ENCODE results near the gene PKHD1.

Gene PKHD1

DNA sequence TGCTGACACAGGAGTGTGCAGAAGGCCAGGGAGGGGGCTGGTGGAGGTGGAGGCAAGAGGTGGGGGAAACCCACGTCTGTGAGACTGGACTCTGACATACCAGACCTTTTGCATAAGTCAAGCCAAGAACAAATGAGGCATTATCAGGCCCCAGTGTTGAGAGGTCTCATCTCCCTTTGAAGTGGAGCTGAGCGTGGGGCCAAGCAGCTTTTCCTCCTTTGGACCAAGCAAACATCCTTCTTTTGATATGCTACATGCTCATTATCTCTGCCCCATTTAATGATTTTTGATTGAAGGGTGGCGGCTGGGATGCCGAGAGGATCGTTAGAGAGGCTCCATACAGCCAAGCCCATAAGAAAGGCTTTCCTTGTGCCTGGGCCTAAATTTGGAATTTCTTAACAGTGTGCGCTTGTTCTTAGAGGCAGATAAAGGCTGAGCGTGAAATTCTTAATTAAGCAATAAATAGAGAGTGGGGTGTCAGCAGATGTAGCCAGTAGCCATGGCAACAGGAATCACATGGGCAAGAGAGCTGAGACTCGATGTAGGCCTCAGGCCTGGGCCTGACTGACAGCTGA is 244.5 kb downstream of the PKHD1 start:
- no peak for DNase-seq

GRCh38 chr6:51842061-51842803 is 245.2 kb downstream of the PKHD1 start:
- no peak for DNase-seq

GRCh38 chr6:51841626-51842025 is 245.8 kb downstream of the PKHD1 start:
- DNase-seq, result no peak

DNA sequence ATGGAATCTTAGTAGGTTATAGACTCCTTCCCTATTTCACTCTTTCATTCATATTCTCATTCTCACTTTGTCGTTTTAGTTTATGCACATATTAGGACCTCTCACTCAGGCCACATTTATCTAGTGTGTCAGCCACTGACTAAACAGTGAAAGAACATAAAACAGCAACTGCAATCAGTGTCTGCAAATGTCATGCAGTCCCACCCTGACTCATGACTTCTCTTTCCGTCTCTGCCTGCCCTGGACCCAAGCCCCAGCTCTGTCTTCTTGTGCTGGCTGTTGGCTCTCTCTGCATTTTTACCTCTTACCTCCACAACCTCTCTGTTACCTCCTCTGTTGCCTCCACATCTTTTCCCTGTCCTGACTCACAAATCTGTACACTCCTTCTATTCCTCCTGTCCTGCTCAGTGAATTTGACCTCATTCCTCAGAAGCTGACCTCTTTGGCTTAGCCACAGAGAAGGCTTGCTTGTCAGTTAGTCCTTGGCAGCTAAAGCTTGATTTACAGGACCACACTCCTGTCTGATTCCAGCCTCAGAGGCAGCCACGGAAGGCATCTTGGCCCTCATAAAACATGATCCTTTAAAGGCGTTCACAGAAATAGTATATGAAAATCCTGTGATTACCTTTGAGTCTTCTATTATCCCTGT is 247.6 kb downstream of the PKHD1 start:
- DNase-seq, result no peak

DNA sequence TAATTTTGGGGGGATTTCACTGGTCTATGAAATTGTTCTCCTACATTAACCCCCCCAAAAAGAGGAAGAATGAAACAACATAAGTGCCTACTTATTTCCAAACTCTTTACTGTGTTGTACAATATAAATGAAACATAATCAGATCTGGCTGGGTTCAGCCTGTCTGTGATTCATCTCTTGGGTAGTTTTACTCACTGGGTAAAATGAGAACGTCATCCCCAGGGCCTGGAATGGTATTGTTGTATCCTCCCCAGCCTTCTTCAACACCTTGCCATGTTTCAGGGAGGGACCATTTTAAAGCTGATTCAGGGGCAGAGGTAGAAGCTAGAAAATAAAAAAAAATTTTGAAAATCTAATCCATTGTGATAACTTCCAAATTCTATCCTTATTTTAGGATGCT is 256.7 kb downstream of the PKHD1 start:
- DNase-seq, result no peak

DNA sequence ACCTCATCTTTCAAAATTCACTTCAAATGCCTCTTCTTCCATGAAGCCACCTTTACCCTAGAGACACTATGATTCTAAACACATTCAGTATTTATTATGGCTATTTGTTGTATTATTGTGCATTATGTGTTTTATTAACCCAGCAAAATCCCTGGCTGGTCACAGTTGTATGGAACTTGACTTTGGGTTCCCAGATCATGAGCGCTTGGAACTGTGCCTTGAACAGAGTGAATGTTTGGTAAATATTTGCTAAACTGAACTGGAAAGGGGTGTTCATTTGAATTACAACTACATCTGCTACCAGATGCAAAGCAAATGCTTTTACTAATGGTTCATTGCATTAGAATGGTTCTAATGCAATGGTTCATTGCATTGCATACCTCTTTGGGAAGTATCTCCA is 259.8 kb downstream of the PKHD1 start:
- DNase-seq, result no peak

DNA sequence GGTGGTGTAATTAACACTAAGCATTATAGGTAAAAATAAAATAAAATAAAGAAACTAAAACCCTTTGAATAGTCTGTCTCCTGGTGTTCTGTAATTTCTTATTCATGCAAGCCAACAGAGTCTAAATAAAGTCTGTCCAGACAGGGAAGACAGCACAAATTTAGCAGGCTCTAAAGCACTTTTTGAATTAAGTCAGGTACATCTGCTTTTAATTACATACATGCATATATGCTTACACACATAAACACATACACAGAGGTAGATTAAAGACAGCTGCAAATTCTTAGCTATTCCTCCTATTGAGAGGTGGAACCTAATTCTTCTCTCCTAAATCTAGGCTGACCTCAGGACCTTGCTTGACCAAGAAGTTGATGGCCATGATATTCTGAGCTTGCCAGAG is 262.5 kb downstream of the PKHD1 start:
- DNase-seq, result no peak

DNA sequence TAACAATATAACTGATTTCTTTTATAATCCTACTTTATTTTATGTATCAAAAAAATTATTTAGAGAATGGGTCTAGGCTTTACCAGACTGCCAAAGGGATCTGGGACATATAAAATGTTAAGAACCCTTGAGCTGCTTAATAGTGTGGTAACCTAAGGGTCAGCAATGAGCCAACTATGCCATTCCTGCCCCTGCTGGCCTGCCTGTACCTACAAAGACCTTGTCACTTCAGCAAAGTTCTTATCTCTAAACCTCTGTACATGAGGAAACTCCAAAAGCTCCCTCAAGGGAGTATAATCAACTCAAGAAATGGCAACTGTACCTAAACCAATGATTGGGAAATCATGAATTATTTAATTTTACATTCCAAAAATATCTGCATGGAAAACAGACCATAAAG is 266.9 kb downstream of the PKHD1 start:
- no peak for DNase-seq

- DNase-seq, result no peak
Measured at GRCh38 chr6:51818520-51819022, 268.8 kb downstream of the PKHD1 start.

DNA sequence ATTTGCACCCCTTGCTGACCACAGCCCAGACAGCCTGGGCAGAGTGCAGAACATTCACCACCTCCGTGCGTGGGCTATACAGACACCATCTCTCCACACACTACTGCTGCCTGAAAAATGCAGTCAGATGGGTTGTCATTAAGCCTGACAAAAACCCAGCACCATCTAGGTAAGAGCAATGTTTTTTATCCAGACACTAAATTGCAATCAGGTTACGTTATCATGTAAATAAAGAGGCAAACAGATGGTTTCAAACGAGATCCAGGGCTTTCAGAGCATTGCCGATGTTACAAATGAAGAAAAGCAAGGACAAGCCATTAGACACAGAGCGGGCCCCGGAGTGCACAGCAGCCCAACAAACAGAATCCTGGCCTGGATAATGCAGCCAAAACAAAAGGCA is 269.6 kb downstream of the PKHD1 start:
- no peak for DNase-seq

DNA sequence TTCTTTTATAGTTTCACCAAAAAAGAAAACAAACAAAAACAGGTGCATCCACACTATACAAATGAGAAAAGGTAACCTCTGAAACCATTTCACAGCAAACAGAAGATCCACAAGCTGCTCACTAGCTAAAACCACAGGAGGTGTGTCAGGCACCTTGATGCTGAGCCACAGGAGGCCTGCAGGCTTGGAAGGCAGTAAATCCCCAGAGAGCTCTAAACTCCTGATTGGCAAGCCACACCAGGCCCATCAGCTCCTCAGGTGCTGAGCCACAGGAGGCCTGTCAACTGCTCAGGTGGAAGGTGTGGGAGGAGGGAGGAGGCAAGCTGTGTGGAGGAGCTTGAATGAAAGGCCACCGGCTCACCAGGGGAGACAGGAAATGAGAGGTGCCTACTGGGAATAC is 273.0 kb downstream of the PKHD1 start:
- DNase-seq, result no peak

GRCh38 chr6:51813904-51814303 is 273.5 kb downstream of the PKHD1 start:
- no peak for DNase-seq

DNA sequence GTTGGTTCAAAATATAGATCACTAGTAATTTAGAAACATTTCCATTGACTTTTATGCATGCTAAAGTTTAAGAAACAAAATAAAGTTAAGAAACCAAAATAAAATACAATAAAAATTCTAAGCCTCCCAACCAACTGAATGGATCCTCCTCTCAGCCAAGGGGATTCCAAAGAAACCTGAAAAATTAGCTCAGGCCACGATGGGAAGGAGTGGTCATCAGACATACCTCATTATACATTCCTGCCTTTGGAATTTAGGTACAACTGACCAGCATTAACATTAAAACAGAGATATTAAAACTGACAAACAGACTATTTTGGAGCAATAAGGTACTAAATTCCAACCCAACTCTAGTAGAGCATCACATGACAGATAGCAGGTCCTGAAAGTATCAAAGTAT is 275.2 kb downstream of the PKHD1 start:
- DNase-seq, result no peak

DNA sequence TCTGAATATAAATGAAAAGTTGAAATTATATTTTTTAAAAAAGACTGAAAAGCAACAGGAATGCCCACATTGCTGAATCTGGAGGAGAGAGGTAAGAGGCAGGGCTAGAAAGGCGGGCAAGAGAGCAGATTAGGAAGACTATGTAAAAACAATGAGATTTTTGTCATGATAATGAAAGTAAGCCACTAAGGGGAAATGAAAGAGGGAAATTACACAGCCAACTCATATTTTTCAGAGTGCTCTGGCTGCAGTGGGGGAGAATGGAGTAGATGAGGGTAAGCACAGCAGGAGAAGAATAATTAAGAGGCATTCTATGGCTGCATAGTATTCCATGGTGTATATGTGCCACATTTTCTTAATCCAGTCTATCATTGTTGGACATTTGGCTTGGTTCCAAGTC is 281.9 kb downstream of the PKHD1 start:
- DNase-seq, result no peak

- DNase-seq, result no peak
Measured at GRCh38 chr6:51800603-51801002, 286.8 kb downstream of the PKHD1 start.

DNA sequence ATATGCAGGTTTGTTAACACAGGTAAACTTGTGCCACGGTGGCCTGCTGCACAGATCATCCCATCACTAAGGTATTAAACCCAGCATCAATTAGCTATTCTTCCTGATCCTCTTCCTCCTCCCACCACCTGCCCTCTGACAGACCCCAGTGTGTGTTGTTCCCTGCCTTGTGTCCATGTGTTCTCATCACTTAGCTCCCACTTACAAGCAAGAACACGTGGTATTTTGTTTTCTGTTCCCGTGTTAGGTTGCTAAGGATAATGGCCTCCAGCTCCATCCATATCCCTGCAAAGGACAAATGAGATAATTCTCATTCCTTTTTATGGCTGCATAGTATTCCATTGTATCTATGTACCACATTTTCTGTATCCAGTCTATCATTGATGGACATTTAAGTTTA is 294.0 kb downstream of the PKHD1 start:
- DNase-seq, result no peak

- DNase-seq, result no peak
Measured at GRCh38 chr6:51792273-51793030, 295.0 kb downstream of the PKHD1 start.

DNA sequence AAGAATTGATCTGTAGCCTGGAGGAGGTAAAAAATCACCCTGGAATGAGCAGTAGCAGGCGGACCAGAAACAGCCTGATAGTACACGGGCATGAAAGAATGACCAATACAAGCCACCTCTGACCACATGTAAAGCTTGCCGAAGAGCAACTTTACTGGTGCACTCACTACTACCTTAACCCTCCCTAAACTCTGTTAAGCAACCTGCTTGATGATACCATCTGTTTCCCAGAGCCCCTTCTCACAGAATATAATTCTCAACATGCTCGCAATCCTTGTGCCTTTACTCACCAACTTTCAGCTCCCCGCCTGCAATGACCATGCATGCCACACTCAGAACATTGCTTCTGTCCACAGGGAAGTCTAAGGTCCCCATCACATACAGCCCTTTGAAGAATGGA is 296.5 kb downstream of the PKHD1 start:
- no peak for DNase-seq

GRCh38 chr6:51788121-51788520 is 299.3 kb downstream of the PKHD1 start:
- DNase-seq, result no peak

DNA sequence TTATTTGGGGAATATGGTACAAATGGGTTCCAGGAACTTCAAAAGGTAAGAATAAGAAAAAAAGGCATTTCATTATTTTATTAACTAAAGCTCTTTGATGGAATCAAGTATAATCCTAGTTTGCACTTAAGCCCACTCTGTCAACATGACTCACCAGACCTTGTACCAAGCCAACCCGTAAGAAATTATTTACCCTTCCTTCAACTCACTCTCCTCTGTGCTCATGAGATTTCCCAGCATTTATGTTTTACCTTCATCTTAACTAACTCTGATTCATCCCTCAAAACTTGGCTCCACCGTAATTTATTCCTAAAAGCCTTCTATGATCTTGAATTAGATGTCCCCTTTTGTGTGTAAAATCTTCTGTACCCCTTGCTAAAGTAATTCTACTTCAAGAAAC is 308.7 kb downstream of the PKHD1 start:
- DNase-seq, result no peak

DNA sequence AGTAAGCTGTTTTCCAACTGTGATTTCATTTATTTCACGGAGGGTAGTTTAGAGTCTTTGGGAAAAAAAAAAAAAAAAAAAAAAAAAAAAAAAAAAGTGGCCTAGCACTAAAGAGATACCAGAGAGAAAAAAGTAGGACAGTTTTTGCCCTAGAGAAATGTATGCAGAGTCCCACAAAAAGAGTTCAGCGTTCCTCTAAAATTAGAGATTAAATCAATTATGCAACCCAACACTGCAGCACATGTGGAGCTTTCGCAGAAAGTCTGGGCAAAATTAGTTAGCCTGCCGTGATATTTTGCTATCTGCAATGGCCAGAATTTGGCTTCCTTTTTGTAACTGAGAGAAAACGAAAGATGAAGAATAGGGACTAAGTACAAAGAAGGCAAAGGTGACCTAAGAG is 309.8 kb downstream of the PKHD1 start:
- DNase-seq, result no peak

DNA sequence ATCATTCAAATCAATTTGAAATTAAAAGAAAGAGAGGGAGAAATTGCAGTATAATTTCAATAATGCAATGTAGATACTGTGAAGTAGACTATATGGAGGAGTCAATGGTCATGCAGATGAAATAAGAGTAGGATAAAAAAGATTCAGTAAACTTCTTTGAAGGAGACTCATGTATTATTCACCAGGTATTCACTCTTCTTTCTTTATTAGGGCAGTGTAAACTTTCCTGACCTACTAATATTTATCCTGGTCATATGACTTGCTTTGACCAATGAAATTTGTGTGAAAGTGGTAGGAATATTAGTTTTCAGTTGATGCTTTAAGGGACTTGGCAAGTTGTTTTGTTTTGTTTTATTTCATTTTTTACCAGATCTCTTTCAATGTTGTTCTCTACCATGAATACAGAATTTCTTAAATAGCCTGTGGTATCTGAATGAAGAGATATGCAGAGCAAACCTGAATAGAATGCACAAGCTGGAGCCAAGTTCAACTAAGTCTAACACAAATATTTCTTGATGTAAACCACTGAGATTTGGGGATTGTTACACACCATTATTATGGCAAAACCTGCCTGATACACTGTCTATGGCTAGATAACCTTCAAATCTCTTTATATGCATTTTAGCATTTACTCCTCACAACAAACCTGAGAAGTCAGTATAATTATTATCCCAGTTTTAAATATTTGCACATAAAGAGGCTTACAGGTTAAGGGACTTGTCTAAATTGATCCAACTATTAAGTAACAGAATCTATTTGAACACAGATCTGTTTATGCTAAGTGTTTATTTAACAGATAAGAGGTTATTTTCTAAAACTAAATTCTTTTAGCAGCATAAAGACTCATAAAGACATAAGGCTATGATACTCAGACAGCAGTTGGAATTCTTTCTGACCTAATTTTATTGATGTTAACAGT is 311.2 kb downstream of the PKHD1 start:
- no peak for DNase-seq
